SW480 (cell line): ENCODE results near the gene TNFSF13.
"Not testable (repeated sequence)": the region's sequence is repeated elsewhere in the genome, so short reads cannot be mapped to it uniquely, and the experiment has no call there.

ENCODE experiments used
- DNase-seq: peaks from one replicate; pipeline ENCODE4 v3.0.0-alpha.2; 2016; ENCODE audit warnings: low spot score

The TNFSF13 gene

DNA sequence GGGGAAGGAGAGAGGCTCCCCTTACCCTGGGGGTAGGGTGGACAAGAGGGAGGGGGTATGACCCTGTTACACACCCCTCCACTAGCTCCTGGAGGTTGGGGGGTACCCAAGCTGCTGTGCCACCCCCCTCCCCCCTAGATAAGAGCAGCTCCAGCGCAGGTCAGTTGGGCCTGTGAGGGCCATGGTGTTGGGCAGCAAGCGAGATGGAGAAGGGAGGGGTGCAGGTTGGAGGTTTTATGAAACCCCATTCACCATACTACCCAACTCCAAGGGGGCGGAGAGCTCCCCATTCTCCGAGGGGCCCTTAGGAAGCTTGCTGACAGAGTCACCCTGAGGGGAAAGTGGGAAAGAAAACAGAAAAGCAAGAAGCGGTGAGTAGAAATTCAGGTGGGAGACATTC lies 33.0 kb downstream of the TNFSF13 start:
- DNase-seq = no peak

DNA sequence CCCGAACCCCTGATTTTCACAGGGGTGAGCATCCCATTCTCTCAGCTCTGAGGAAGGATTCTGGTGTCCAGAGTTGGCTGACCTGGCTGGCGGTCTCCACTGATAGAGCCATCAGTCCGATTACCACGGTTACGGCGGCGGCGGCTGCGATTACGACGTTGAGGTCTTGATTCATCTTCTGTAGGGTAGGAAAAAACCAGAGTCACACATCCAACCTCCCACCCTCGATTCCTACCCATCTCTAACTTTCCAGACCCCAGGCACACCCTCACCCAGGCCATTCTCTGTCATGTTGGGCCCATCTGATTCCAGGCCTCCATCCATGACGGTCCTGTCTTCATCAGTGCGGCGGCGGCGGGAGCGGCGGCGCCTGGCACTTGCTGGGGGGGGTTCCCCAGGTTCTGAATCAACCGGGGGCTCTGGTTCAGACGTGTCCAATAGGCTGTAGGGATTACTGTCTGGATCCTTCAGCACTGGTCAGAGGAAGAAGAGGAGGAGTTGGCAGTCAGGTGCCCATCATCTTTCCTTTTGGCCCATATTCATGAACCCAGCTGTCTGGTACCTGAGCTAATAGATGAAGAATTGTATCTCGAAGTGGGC lies 34.0 kb downstream of the TNFSF13 start:
- DNase-seq = no peak

DNA sequence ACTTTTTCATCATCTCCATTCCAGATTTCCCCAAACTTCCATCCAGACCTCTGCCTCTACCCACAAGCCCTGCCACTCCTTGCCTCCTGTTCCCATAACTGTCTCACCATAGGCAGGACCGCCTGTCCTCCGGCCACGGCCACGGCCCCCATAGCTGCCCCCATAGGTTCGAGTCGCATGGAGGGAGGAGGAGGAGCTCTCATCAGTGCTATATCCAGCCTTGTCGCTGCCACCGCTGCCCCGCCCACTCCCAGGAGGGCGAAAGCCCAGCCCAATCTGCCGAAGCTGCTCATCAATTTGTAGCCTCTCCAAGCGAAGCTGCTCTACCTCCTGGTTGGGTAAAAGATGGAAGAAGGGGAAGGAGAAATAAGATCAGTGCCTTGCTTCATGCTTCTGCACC lies 34.7 kb downstream of the TNFSF13 start:
- DNase-seq = no peak

DNA sequence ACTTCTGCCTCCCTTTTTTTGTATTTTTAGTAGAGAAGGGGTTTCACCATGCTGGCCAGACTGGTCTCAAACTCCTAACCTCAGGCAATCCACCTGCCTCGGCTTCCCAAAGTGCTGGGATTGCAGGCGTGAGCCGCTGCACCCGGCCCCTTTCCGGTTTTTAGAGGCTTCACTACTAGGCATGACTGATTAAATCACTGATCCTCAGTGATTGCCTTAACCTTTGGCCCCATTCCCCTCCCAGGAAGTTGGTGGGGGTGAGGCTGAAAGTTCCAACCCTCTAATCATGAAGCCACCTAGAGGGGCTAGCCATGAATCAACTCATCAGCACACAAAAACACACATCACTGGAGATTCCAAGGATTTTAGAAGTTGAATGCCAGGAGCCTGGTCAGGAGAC lies 39.0 kb downstream of the TNFSF13 start:
- not testable (repeated sequence) for DNase-seq

DNA sequence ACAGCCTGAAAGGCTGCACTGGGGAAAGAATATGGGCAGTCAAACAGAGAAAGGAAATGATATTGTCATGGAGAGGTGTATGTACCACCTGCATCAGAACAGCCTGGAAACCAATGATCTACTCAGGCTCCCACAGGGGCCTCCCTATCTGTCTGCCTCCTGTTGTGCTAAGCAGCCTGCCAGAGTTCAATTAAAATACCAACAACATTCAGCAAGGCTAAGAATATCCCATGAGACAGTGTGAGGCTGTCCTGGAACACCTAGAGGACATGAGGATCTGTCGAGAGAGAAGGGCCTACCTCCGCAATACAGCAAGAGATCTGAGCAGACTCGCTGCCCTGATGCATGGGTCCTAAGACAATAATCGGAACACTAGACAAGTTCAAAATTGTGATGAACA lies 47.7 kb downstream of the TNFSF13 start:
- DNase-seq = no peak

DNA sequence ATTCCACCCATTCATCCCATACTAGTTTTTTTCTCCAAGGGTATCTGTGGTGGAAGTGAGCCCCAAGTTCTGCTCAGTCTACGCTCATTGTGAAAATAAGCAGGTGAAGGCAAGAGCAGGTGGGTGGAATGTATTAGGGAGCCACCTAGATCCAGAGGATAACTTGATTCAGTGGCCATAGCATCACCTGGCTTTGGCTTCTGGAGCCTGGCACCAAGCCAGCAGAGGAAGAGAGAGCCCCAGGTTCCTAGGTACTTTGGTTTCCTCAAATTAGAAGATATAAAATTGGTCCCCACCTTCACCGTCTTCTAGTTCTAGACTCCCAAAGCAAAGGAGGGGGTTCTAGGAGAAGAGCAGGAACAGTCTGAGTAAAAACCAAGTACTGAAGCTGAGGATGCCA lies 52.1 kb downstream of the TNFSF13 start:
- DNase-seq = no peak
